Iris pigment epithelial cell (primary cell): ENCODE measurements around the gene CSMD2.
"Not testable (repeated sequence)": the region's sequence is repeated elsewhere in the genome, so short reads cannot be mapped to it uniquely, and the experiment has no call there.

Experiments
- DNase-seq: peaks from one replicate; pipeline ENCODE4 v3.0.0-alpha.2; 2011; ENCODE audit warnings: low read depth

Gene CSMD2

GRCh38 chr1:34164771-34165391, at the start of gene CSMD2:
TSS of gene CSMD2 (minus strand) at chr1:34165230. CDS start at chr1:34165097, 133 bp downstream.
- peak; percentile 59 for DNase-seq

GRCh38 chr1:34213956-34214355, 48.9 kb upstream of the CSMD2 start:
- DNase-seq, result no peak

GRCh38 chr1:34212673-34213072, 47.6 kb upstream of the CSMD2 start:
- no peak for DNase-seq

GRCh38 chr1:34199927-34200326, 34.9 kb upstream of the CSMD2 start:
- no peak for DNase-seq

- DNase-seq, result no peak
Measured at GRCh38 chr1:34192621-34193020, 27.6 kb upstream of the CSMD2 start.

GRCh38 chr1:34190692-34191091, 25.7 kb upstream of the CSMD2 start:
- DNase-seq, result no peak

DNA sequence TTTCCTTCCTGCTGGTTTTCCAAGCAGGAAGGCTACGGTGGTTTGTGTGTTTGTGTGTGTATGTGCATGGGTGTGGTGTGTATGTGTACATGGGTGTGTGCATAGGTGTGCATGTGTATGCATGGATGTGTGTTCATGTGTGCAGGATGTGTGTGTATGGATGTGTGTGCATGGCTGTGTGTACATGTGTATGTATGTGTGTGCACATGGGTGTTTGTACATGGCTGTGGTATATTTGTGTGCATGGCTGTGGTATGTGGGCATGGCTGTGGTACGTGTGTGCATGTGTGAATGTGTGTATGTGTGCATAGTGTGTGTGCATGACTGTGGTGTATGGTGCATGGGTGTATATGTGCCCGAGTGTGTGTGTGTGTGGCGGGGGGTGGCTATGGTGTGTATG, 24.0 kb upstream of the CSMD2 start:
- no peak for DNase-seq

- DNase-seq, result no peak
Measured at GRCh38 chr1:34188418-34188817, 23.4 kb upstream of the CSMD2 start.

GRCh38 chr1:34186741-34187494, 21.9 kb upstream of the CSMD2 start:
- DNase-seq, result no peak

DNA sequence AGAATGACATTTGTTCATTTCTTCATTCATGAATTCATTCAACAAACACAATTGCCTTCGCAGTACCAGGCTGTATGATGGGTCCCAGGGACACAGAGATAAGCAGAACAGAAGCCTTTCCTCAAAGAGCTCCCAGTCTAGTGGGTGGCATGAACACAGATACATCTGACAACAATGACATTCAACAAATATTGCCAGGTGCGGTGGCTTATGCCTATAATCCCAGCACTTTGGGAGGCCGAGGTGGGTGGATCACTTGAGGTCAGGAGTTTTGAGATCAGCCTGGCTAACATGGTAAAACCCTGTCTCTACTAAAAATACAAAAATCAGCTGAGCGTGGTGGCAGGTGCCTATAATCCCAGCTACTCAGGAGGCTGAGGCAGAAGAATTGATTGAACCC, 18.4 kb upstream of the CSMD2 start:
- DNase-seq, result not testable (repeated sequence)

DNA sequence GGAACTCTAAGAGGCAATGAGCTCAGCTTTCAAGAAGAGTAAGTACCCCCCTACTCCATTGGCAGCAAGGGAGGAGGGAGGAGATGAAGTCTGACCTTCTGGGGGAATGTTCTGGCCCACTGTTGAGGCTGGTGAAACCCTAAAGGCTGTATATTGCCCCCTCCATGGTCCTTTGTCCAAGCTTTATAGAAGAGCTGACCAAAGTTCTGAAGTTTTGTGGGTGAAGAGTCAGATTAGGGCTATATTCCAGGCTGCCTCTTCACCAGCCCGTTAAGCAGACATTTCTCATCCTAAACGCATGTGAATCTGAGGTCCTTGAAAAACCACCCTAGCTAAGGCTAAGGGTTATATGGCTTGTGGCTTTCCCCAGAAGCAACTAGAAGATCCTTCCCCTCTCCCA, 13.0 kb upstream of the CSMD2 start:
- DNase-seq, result no peak

- DNase-seq, result no peak
Measured at GRCh38 chr1:34176830-34177603, 12.0 kb upstream of the CSMD2 start, which contains the start of gene C1orf94. TSS of gene C1orf94 (plus strand) at chr1:34176907. CDS start at chr1:34177790, 883 bp downstream.

DNA sequence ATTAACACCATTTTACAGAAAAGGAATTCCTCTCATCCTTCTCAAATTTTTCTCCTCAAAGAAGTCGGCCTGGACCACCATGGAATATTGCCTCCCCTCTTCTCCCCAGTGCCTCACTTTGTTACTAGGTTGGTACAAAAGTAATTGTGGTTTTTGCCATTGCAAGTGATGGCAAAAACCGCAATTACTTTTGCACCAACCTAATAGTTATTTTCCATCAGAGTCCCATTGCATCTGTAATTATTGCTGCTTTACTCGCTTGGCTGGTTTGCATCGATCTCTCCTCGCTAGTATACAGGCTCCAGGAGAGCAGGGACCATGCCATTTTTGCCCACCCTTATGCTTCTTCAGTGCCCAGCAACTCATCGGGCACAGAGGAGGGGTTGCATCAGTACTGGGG, 10.7 kb upstream of the CSMD2 start:
- no peak for DNase-seq

- DNase-seq, result no peak
Measured at GRCh38 chr1:34167389-34167788, 2.4 kb upstream of the CSMD2 start.

- no peak for DNase-seq
Measured at GRCh38 chr1:34166625-34167361, 1.8 kb upstream of the CSMD2 start.

DNA sequence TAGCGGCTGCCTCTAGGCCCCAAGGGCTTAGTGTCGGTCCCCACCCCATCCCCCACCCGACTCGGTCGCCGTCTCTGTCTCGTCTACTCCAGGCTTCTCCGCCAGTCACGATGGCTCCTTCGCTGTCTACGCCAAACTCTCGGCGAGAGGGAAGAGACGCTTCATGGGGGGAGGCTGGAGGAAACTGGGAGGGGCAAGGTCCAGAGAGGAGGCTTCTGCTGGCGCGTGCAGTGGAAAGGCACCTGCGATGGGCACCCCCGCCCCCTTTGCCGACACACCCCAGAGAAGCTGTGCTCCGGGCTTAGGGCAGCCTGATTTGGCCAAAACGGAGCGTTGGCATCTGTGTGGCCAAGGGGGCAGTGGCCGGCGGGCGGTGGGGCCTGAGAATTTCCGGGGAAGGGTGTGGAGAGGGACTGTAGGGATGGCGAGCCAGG, 1.2 kb upstream of the CSMD2 start:
- no peak for DNase-seq

DNA sequence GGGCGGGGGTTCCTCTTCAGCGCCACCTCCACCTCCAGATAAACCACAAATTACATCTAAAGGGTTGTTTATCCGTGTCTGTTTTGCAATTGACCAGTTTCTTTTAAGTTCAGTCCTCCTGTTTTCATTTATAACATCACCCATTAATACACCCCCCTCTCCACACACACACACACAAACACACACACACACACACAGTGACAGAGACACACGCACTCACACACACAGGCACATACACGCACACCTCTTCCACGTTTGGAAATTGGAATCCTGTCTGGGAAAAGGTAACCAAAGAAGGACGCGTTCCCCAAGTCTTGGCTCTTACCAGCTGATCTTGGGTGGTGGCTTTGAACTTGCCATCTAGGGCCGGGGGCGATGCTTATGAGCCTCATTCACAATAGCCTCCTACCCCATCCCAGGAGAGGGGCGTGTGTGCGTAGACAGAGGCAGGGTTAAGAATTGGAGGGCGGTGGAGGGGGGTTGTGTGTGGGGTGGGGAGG, 442 bp upstream of the CSMD2 start:
- no peak for DNase-seq

GRCh38 chr1:34163792-34164731, 968 bp downstream of the CSMD2 start:
- DNase-seq, result peak; percentile 8

GRCh38 chr1:34162852-34163766, 1.9 kb downstream of the CSMD2 start:
- DNase-seq, result peak; percentile 91

DNA sequence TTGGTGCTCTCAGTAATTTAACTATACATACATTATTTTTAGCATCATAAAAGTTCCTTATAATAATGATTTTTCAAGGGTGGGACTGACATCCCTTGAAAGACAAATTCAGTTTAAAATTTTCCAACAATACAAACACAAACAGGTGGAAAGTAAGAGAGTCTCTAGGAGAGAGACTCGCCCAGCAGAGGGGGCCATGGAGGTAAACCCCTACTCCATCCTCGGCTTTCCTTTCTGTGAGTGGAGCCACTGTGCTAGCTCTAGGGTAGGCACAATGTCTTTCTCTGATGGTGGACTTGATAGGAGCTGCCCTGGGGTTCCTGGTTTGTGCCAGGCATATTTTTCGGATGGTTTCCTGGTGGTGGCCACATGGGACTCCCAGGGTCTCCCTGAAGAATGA, 8.3 kb downstream of the CSMD2 start:
- no peak for DNase-seq
